K562 (cell line): ENCODE data around the gene MDP1.

Experiments used
- CEBPB ChIP-seq: fragments of 450-650 bp; IDR thresholded peaks from 2 replicates; pipeline ENCODE4 v1.6.1; 2016; ENCODE audit warnings: missing genetic modification characterization, missing compliant biosample characterization
- CHD4 ChIP-seq: fragments of 200-600 bp; sonication (generic); IDR thresholded peaks from 3 replicates; pipeline ENCODE4 v1.6.1; 2012; ENCODE audit warnings: low read depth, mild to moderate bottlenecking, mixed read lengths, low read length, inconsistent platforms; ENCODE audit not compliant: insufficient read depth, insufficient replicate concordance, poor library complexity, severe bottlenecking
- EZH2 ChIP-seq: IDR thresholded peaks from 2 replicates; pipeline ENCODE4 v1.6.1; 2012; ENCODE audit warnings: low read depth, mild to moderate bottlenecking, inconsistent platforms, low read length, borderline replicate concordance
- MED1 ChIP-seq: sonication (generic); formaldehyde crosslinking; IDR thresholded peaks from 2 replicates; pipeline ENCODE4 v1.8.1; 2023; ENCODE audit warnings: missing genetic modification reagents, borderline replicate concordance
- NR1H2 ChIP-seq: sonication (generic); formaldehyde crosslinking; IDR thresholded peaks from 2 replicates; pipeline ENCODE4 v1.4.0; 2020; ENCODE audit warnings: mild to moderate bottlenecking, missing genetic modification reagents
- POLR2A ChIP-seq: fragments of 450-650 bp; conservative IDR thresholded peaks from 2 replicates; pipeline ENCODE4 v1.6.1; 2016
- TF ChIP-seq, protein P1 (sequence below), 3 experiments: IDR thresholded peaks in 2 of 3; conservative IDR thresholded peaks in 1 of 3; 2 replicates each; pipeline ENCODE4 v1.5.1; 2011 to 2012; ENCODE audit warnings: low read length in 3 of 3, mild to moderate bottlenecking in 3 of 3, control low read depth in 2 of 3, improper control_type of control experiment in 1 of 3, inconsistent platforms in 1 of 3, low read depth in 1 of 3, mixed read lengths in 1 of 3, moderate library complexity in 1 of 3; ENCODE audit not compliant: insufficient read depth in 2 of 3
- TF ChIP-seq, protein P2 (sequence below): IDR thresholded peaks from 3 replicates; pipeline ENCODE4 v1.6.1; 2011; ENCODE audit warnings: borderline replicate concordance, mild to moderate bottlenecking; ENCODE audit not compliant: insufficient read length, insufficient read depth

DNA sequence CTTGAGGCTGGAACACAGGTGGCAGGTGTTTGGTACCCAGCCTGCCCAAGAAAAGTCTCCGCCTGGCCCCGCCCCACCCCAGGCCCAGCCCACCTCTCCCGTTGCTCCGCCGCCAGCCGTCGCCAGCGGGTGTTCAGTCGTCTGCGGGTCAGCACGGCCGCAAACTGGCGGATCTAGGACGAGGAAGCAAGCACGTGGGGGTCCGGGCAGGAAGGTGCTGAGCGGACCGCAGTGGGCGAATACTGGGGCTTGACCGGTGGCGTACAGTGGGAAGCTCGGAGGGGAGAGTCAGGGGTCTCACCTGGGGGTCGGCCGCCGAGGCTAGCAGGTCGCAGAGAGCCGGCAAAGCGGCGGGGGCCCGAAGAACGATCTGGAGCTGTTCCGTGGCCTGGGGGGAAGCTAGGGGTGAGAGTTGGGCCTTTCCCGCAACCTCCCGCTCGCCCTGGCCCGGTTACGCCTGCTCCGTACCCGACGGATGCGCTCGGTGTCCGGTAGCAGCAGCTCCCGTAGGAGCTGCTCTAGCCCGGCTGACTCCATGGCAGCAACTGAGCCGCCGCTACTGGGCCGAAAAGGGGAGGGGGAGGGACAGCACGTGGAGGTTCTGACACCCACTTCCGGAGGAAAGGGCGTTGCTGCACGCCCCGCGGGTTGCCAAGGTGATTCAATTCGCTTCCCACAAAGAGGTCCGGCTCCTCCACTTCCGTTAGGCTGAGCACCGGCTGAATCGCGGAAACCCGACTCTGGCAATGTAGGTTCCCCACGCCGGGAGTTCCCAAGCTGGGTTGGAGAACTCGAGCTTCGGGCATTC, 27.4 kb downstream of the MDP1 start, which contains the start of gene IPO4:
- TF ChIP-seq, protein P1, sequence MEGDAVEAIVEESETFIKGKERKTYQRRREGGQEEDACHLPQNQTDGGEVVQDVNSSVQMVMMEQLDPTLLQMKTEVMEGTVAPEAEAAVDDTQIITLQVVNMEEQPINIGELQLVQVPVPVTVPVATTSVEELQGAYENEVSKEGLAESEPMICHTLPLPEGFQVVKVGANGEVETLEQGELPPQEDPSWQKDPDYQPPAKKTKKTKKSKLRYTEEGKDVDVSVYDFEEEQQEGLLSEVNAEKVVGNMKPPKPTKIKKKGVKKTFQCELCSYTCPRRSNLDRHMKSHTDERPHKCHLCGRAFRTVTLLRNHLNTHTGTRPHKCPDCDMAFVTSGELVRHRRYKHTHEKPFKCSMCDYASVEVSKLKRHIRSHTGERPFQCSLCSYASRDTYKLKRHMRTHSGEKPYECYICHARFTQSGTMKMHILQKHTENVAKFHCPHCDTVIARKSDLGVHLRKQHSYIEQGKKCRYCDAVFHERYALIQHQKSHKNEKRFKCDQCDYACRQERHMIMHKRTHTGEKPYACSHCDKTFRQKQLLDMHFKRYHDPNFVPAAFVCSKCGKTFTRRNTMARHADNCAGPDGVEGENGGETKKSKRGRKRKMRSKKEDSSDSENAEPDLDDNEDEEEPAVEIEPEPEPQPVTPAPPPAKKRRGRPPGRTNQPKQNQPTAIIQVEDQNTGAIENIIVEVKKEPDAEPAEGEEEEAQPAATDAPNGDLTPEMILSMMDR (IDR thresholded peaks at IDR 0.05 in 2 of 3, conservative IDR thresholded peaks at IDR 0.05 in 1 of 3; ENCODE audit: insufficient read depth in 2 of 3, low read depth in 1 of 3, low read length in 3 of 3) = no peak
- no peak for TF ChIP-seq MED1 (CRISPR knock-in tag)
- TF ChIP-seq EZH2 = no peak
- peak; percentile 88 for TF ChIP-seq POLR2A
- TF ChIP-seq, protein P2, sequence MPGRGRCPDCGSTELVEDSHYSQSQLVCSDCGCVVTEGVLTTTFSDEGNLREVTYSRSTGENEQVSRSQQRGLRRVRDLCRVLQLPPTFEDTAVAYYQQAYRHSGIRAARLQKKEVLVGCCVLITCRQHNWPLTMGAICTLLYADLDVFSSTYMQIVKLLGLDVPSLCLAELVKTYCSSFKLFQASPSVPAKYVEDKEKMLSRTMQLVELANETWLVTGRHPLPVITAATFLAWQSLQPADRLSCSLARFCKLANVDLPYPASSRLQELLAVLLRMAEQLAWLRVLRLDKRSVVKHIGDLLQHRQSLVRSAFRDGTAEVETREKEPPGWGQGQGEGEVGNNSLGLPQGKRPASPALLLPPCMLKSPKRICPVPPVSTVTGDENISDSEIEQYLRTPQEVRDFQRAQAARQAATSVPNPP = no peak
- TF ChIP-seq CHD4 = no peak
- no peak for TF ChIP-seq NR1H2 (CRISPR knock-in tag)
- TF ChIP-seq CEBPB (tag) = no peak
